ENCODE data around the gene SPECC1L. TPM values are rescaled to one million over a fixed set of nuclear protein-coding genes. Genes with fewer than 3 reads are reported as not detected.
A peak's percentile ranks its signal among the peaks of the same experiment; 100 is the strongest.

The SPECC1L gene
- total RNA-seq, 2 donors from 2014 or later: 61.9 to 69.1 TPM

GRCh38 chr22:24393012-24393559, 122.5 kb downstream of the SPECC1L start:
- no peak overlapping the region for H3K27ac Mint-ChIP-seq
- H3K4me3 Mint-ChIP-seq: no peak overlapping the region
- H3K27me3 ChIP-seq (ENCODE audit: control insufficient read depth, insufficient read depth, low read length, poor library complexity, severe bottlenecking): no peaks in the 10 kb centered on the region
- no peak overlapping the region for H3K9ac ChIP-seq (ENCODE audit: extremely low read depth, low read length, poor library complexity, severe bottlenecking)
- no peak for TF ChIP-seq CTCF (conservative IDR thresholded peaks at IDR 0.05)
- H3K4me1 Mint-ChIP-seq: no peaks in the 10 kb centered on the region
- no peak overlapping the region for H3K4me3 ChIP-seq (ENCODE audit: low read length)
- H3K9me3 ChIP-seq (ENCODE audit: control insufficient read depth, low read length): no peaks in the 10 kb centered on the region
- H3K27me3 Mint-ChIP-seq (ENCODE audit: insufficient read depth): no peaks in the 10 kb centered on the region
- 95 to 100% methylated on average over 1 to 2 of the region's 2 CpGs for WGBS, 2 experiments (ENCODE audit: insufficient coverage in 1 of 2, insufficient read length in 1 of 2)
- DNase-seq: no peak
- H3K4me1 ChIP-seq (ENCODE audit: control insufficient read depth, insufficient read depth, low read length): no peaks in the 10 kb centered on the region
- H3K36me3 Mint-ChIP-seq (ENCODE audit: low read depth): peaks cover 30% of the 10 kb centered on the region
- peaks cover 43% of the 10 kb centered on the region for H3K36me3 ChIP-seq (ENCODE audit: control insufficient read depth, insufficient read depth, low read length)
- no peak overlapping the region for H3K27ac ChIP-seq (ENCODE audit: low read depth, low read length)
- no peaks in the 10 kb centered on the region for H3K9me3 Mint-ChIP-seq

- no peak for DNase-seq
- Histone ChIP-seq H3K27ac (ENCODE audit: low read depth, low read length) (no peak overlapping the region), H3K36me3 (ENCODE audit: control insufficient read depth, insufficient read depth, low read length) (peaks cover 51% of the 10 kb centered on the region), H3K27me3 (ENCODE audit: control insufficient read depth, insufficient read depth, low read length, poor library complexity, severe bottlenecking) (no peaks in the 10 kb centered on the region), H3K4me1 (ENCODE audit: control insufficient read depth, insufficient read depth, low read length) (no peaks in the 10 kb centered on the region), H3K9me3 (ENCODE audit: control insufficient read depth, low read length) (no peaks in the 10 kb centered on the region), H3K4me3 (ENCODE audit: low read length) (no peak overlapping the region), H3K9ac (ENCODE audit: extremely low read depth, low read length, poor library complexity, severe bottlenecking) (no peak overlapping the region)
- Mint-ChIP-seq H3K27ac (no peak overlapping the region), H3K27me3 (ENCODE audit: insufficient read depth) (no peaks in the 10 kb centered on the region), H3K36me3 (ENCODE audit: low read depth) (peaks cover 32% of the 10 kb centered on the region), H3K4me1 (no peaks in the 10 kb centered on the region), H3K4me3 (no peak overlapping the region), H3K9me3 (no peaks in the 10 kb centered on the region)
- TF ChIP-seq CTCF (conservative IDR thresholded peaks at IDR 0.05): no peak
- WGBS, 2 experiments (ENCODE audit: insufficient coverage in 1 of 2, insufficient read length in 1 of 2): 97% methylated on average over 3 of the region's 3 CpGs; no CpG with 5 or more reads in 1 of the 2 experiments
These were observed 123.2 kb downstream of the SPECC1L start for GRCh38 chr22:24393848-24394247.

- Histone ChIP-seq H3K4me3 (ENCODE audit: low read length) (no peak overlapping the region), H3K4me1 (ENCODE audit: control insufficient read depth, insufficient read depth, low read length) (no peaks in the 10 kb centered on the region), H3K36me3 (ENCODE audit: control insufficient read depth, insufficient read depth, low read length) (peaks cover 53% of the 10 kb centered on the region), H3K9ac (ENCODE audit: extremely low read depth, low read length, poor library complexity, severe bottlenecking) (no peak overlapping the region), H3K27ac (ENCODE audit: low read depth, low read length) (no peak overlapping the region), H3K27me3 (ENCODE audit: control insufficient read depth, insufficient read depth, low read length, poor library complexity, severe bottlenecking) (no peaks in the 10 kb centered on the region), H3K9me3 (ENCODE audit: control insufficient read depth, low read length) (no peaks in the 10 kb centered on the region)
- WGBS, 2 experiments (ENCODE audit: insufficient coverage in 1 of 2, insufficient read length in 1 of 2): 100% methylated on average over 1 of the region's 2 CpGs; no CpG with 5 or more reads in 1 of the 2 experiments
- Mint-ChIP-seq H3K4me1 (no peaks in the 10 kb centered on the region), H3K27me3 (ENCODE audit: insufficient read depth) (no peaks in the 10 kb centered on the region), H3K27ac (peak overlapping the region; percentile 35), H3K36me3 (ENCODE audit: low read depth) (peaks cover 32% of the 10 kb centered on the region), H3K4me3 (no peak overlapping the region), H3K9me3 (no peaks in the 10 kb centered on the region)
- TF ChIP-seq CTCF (conservative IDR thresholded peaks at IDR 0.05): peak; percentile 20
- DNase-seq: no peak
These were observed 123.6 kb downstream of the SPECC1L start for GRCh38 chr22:24394254-24394653.
